HepG2 (cell line): Measurements from ENCODE around the gene MTFR1L. TPM values are rescaled to one million over a fixed set of nuclear protein-coding genes. Genes with fewer than 3 reads are reported as not detected.
A peak's percentile ranks its signal among the peaks of the same experiment; 100 is the strongest.

Source experiments
- DBP ChIP-seq: sonication (generic); formaldehyde crosslinking; IDR thresholded peaks from 2 replicates; pipeline ENCODE4 v1.4.0; 2020; ENCODE audit warnings: missing genetic modification reagents; ENCODE audit errors: not compliant biosample characterization
- DR1 ChIP-seq: sonication (generic); formaldehyde crosslinking; IDR thresholded peaks from 2 replicates; pipeline ENCODE4 v1.8.0; 2021; ENCODE audit warnings: mild to moderate bottlenecking, missing genetic modification reagents, inconsistent platforms
- ELF1 ChIP-seq: sonication (generic); formaldehyde crosslinking; IDR thresholded peaks from 2 replicates; pipeline ENCODE4 v1.4.0; 2020; ENCODE audit warnings: missing genetic modification reagents
- GPBP1L1 ChIP-seq: sonication (generic); formaldehyde crosslinking; IDR thresholded peaks from 2 replicates; pipeline ENCODE4 v1.5.0; 2020; ENCODE audit warnings: mild to moderate bottlenecking, missing genetic modification reagents
- GPN1 ChIP-seq: sonication (generic); formaldehyde crosslinking; IDR thresholded peaks from 2 replicates; pipeline ENCODE4 v1.5.1; 2020; ENCODE audit warnings: missing genetic modification reagents, borderline replicate concordance
- HDAC6 ChIP-seq: fragments of 200-600 bp; sonication (generic); IDR thresholded peaks from 2 replicates; pipeline ENCODE4 v1.7.0; 2017; ENCODE audit warnings: mild to moderate bottlenecking, antibody characterized with exemption, low read length, low read depth
- KAT7 ChIP-seq: IDR thresholded peaks from 2 replicates; pipeline ENCODE4 v1.6.1; 2018; ENCODE audit warnings: borderline replicate concordance, missing compliant biosample characterization
- MTF1 ChIP-seq: sonication (generic); formaldehyde crosslinking; IDR thresholded peaks from 2 replicates; pipeline ENCODE4 v1.5.0; 2020; ENCODE audit warnings: missing genetic modification reagents
- SIX4 ChIP-seq: sonication (generic); formaldehyde crosslinking; IDR thresholded peaks from 2 replicates; pipeline ENCODE4 v1.4.0; 2020; ENCODE audit warnings: missing genetic modification reagents
- SMAD1 ChIP-seq: sonication (generic); formaldehyde crosslinking; IDR thresholded peaks from 2 replicates; pipeline ENCODE4 v1.4.0; 2020; ENCODE audit warnings: missing genetic modification reagents, low read depth, mild to moderate bottlenecking, borderline replicate concordance
- TBX3 ChIP-seq: fragments of 450-650 bp; IDR thresholded peaks from 2 replicates; pipeline ENCODE4 v1.6.1; 2017; ENCODE audit warnings: antibody characterized with exemption, mild to moderate bottlenecking, inconsistent platforms, borderline replicate concordance
- ZFX ChIP-seq: sonication (generic); formaldehyde crosslinking; IDR thresholded peaks from 2 replicates; pipeline ENCODE4 v1.4.0; 2020; ENCODE audit warnings: mild to moderate bottlenecking, low read depth, missing genetic modification reagents, moderate library complexity
- ZNF557 ChIP-seq: sonication (generic); formaldehyde crosslinking; IDR thresholded peaks from 2 replicates; pipeline ENCODE4 v1.4.0; 2020; ENCODE audit warnings: missing genetic modification reagents
- ZNF83 ChIP-seq: sonication (generic); formaldehyde crosslinking; IDR thresholded peaks from 2 replicates; pipeline ENCODE4 v1.4.0; 2020; ENCODE audit warnings: missing genetic modification reagents, mild to moderate bottlenecking, borderline replicate concordance
- polyA plus RNA-seq, 8 experiments: library from polyadenylated mRNA; depleted of rRNA in 3 of 8; stranded (reverse) in 7 of 8; unstranded in 1 of 8; fragments of >200 nt; fragmentation: Illumina TruSeq in 4 of 8; extraction: Trizol in 4 of 8; gene quantifications; 2 replicates each; pipeline versions ENCODE4 v1.2.1 to v1.2.3, GENCODE V29; 2011 to 2016; ENCODE audit warnings: low read depth in 4 of 8, missing spikeins in 1 of 8, mixed read lengths in 1 of 8; ENCODE audit not compliant: insufficient read depth in 1 of 8
- total RNA-seq, 5 experiments: library from RNA; depleted of rRNA; stranded (reverse); fragments of >200 nt; fragmentation: Illumina TruSeq; extraction: Trizol; gene quantifications; 2 replicates each; pipeline ENCODE4 v1.2.3, GENCODE V29; 2016; ENCODE audit warnings: low read depth in 1 of 5
- TF ChIP-seq, protein P1 (sequence below): sonication (generic); formaldehyde crosslinking; IDR thresholded peaks from 2 replicates; pipeline ENCODE4 v1.4.0; 2020; ENCODE audit warnings: low read depth, missing genetic modification reagents
- TF ChIP-seq, protein P2 (sequence below): sonication (generic); formaldehyde crosslinking; IDR thresholded peaks from 2 replicates; pipeline ENCODE4 v1.5.1; 2020; ENCODE audit warnings: missing genetic modification reagents, mild to moderate bottlenecking, borderline replicate concordance
- TF ChIP-seq, protein P3 (sequence below): sonication (generic); formaldehyde crosslinking; IDR thresholded peaks from 2 replicates; pipeline ENCODE4 v1.4.0; 2020; ENCODE audit warnings: missing genetic modification reagents

Gene MTFR1L
- total and polyA plus RNA-seq, 2 of the 13 experiments (the other 11 are each of a cell fraction or from before 2014, with no cell fraction given), result 38.0 to 55.7 TPM

GRCh38 chr1:25871086-25871703 is 51.4 kb downstream of the MTFR1L start (continued):
- TF ChIP-seq GPN1, result no peak
- TF ChIP-seq, protein P1, sequence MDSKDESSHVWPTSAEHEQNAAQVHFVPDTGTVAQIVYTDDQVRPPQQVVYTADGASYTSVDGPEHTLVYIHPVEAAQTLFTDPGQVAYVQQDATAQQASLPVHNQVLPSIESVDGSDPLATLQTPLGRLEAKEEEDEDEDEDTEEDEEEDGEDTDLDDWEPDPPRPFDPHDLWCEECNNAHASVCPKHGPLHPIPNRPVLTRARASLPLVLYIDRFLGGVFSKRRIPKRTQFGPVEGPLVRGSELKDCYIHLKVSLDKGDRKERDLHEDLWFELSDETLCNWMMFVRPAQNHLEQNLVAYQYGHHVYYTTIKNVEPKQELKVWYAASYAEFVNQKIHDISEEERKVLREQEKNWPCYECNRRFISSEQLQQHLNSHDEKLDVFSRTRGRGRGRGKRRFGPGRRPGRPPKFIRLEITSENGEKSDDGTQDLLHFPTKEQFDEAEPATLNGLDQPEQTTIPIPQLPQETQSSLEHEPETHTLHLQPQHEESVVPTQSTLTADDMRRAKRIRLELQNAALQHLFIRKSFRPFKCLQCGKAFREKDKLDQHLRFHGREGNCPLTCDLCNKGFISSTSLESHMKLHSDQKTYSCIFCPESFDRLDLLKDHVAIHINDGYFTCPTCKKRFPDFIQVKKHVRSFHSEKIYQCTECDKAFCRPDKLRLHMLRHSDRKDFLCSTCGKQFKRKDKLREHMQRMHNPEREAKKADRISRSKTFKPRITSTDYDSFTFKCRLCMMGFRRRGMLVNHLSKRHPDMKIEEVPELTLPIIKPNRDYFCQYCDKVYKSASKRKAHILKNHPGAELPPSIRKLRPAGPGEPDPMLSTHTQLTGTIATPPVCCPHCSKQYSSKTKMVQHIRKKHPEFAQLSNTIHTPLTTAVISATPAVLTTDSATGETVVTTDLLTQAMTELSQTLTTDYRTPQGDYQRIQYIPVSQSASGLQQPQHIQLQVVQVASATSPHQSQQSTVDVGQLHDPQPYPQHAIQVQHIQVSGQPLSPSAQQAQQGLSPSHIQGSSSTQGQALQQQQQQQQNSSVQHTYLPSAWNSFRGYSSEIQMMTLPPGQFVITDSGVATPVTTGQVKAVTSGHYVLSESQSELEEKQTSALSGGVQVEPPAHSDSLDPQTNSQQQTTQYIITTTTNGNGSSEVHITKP (CRISPR knock-in tag), result no peak
- no peak for TF ChIP-seq HDAC6
- TF ChIP-seq TBX3, result no peak
- TF ChIP-seq ZNF83 (CRISPR knock-in tag), result no peak
- no peak for TF ChIP-seq SMAD1
- no peak for TF ChIP-seq GPBP1L1 (CRISPR knock-in tag)
- TF ChIP-seq MTF1 (CRISPR knock-in tag), result no peak
- TF ChIP-seq, protein P2, sequence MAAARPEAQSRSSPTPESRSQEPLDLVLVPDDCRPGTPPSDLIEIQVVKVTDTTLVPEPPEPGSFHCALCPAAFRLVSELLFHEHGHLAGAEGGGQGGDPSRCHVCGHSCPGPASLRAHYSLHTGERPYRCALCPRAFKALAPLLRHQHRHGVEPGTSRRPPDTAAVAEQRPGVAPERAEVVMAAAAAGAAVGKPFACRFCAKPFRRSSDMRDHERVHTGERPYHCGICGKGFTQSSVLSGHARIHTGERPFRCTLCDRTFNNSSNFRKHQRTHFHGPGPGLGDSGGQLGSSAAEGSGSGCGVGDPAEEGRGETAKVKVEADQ, result no peak
- no peak for TF ChIP-seq DBP
- TF ChIP-seq, protein P3, sequence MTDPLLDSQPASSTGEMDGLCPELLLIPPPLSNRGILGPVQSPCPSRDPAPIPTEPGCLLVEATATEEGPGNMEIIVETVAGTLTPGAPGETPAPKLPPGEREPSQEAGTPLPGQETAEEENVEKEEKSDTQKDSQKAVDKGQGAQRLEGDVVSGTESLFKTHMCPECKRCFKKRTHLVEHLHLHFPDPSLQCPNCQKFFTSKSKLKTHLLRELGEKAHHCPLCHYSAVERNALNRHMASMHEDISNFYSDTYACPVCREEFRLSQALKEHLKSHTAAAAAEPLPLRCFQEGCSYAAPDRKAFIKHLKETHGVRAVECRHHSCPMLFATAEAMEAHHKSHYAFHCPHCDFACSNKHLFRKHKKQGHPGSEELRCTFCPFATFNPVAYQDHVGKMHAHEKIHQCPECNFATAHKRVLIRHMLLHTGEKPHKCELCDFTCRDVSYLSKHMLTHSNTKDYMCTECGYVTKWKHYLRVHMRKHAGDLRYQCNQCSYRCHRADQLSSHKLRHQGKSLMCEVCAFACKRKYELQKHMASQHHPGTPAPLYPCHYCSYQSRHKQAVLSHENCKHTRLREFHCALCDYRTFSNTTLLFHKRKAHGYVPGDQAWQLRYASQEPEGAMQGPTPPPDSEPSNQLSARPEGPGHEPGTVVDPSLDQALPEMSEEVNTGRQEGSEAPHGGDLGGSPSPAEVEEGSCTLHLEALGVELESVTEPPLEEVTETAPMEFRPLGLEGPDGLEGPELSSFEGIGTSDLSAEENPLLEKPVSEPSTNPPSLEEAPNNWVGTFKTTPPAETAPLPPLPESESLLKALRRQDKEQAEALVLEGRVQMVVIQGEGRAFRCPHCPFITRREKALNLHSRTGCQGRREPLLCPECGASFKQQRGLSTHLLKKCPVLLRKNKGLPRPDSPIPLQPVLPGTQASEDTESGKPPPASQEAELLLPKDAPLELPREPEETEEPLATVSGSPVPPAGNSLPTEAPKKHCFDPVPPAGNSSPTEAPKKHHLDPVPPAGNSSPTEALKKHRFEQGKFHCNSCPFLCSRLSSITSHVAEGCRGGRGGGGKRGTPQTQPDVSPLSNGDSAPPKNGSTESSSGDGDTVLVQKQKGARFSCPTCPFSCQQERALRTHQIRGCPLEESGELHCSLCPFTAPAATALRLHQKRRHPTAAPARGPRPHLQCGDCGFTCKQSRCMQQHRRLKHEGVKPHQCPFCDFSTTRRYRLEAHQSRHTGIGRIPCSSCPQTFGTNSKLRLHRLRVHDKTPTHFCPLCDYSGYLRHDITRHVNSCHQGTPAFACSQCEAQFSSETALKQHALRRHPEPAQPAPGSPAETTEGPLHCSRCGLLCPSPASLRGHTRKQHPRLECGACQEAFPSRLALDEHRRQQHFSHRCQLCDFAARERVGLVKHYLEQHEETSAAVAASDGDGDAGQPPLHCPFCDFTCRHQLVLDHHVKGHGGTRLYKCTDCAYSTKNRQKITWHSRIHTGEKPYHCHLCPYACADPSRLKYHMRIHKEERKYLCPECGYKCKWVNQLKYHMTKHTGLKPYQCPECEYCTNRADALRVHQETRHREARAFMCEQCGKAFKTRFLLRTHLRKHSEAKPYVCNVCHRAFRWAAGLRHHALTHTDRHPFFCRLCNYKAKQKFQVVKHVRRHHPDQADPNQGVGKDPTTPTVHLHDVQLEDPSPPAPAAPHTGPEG (CRISPR knock-in tag), result no peak
- no peak for TF ChIP-seq ZNF557 (CRISPR knock-in tag)
- TF ChIP-seq SIX4 (CRISPR knock-in tag), result no peak
- peak; percentile 63 for TF ChIP-seq ZFX (CRISPR knock-in tag)
- no peak for TF ChIP-seq ELF1 (CRISPR knock-in tag)
- TF ChIP-seq DR1 (CRISPR knock-in tag), result no peak
- no peak for TF ChIP-seq KAT7 (CRISPR knock-in tag)
